ELF-1 (cell line): ENCODE data around the gene PMEPA1.

Experiments used
- DNase-seq: peaks from one replicate; pipeline ENCODE4 v3.0.0-alpha.2; 2016; ENCODE audit warnings: low read depth, low spot score

PMEPA1 gene

GRCh38 chr20:57694481-57694880, 15.3 kb downstream of the PMEPA1 start:
- DNase-seq: no peak

DNA sequence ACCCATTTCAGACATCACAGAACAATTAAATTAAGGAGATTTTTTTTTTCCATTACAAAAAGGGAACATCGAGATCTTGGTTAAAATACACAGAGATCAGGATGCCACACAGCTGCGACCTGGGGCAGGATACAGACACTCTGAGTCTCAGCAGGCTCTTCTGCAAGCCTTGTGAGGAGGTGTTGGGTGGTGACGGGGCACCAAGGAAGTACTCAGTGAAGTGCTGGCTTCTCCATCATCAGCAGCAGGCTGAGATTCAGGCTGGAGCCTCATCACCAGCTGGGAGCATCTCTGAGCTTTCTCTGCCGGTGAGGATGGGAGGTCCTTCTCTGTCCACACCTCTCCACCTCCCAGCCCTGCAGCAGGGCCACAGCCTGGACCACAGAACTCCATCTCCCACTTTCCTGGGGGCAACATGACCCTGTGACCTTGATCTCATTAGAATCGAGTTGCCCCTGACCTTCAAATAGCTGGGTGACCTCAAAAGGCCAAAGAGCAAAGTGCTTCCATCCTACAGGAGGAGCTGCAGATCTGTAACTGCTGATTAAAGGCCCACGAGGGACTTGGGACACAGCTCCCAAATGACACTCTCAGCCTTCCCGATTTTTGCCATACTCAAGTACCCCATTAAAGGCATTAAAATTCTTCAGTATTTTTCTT, 16.0 kb downstream of the PMEPA1 start:
- DNase-seq: no peak

- peak; percentile 86 for DNase-seq
Observed at GRCh38 chr20:57693002-57693582, 16.7 kb downstream of the PMEPA1 start.

GRCh38 chr20:57692393-57692792, 17.4 kb downstream of the PMEPA1 start:
- DNase-seq: no peak

- no peak for DNase-seq
Observed at GRCh38 chr20:57691699-57692098, 18.1 kb downstream of the PMEPA1 start.

- DNase-seq: no peak
Observed at GRCh38 chr20:57690525-57690924, 19.3 kb downstream of the PMEPA1 start.

- DNase-seq: no peak
Observed at GRCh38 chr20:57689745-57690481, 19.9 kb downstream of the PMEPA1 start.

DNA sequence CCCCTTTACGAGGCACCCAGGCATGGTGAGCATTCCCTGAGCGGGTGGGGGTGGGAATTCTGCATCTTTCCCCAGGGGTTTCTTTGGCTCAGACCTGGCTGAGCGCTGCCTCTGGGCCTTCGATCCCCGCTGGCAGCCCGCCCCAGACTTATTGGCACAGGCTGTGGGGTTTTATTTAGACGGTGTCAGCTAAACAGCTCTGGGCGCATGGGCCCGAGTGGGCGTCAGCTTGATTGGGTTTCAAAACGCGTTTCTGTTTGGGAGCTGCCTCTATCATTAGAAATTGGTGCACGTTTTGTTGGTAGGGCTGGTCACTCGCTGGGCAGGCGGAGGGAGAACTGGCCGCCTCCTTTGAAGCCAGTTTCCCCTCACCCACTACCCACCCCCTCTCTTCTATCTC, 21.0 kb downstream of the PMEPA1 start:
- no peak for DNase-seq

DNA sequence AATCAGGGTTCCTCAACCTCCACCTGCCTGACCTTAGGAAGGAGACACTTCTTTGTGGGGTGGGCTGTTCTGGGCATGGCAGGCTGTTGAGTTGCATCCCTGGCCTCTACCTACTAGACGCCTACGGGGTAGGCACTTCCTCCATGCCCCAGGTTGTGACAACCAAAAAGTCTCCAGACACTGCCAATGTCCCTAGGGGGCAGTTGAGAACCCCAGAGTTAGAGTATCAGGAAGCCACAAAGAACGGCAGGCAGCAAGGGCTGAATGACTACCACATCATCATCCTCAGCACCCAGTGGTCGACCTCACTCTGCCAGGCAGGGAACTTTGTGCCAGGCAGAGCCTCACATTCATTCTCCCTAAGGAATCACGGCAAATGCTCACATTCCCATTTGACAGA, 21.5 kb downstream of the PMEPA1 start:
- DNase-seq: no peak

- no peak for DNase-seq
Observed at GRCh38 chr20:57686931-57687652, 22.7 kb downstream of the PMEPA1 start.

DNA sequence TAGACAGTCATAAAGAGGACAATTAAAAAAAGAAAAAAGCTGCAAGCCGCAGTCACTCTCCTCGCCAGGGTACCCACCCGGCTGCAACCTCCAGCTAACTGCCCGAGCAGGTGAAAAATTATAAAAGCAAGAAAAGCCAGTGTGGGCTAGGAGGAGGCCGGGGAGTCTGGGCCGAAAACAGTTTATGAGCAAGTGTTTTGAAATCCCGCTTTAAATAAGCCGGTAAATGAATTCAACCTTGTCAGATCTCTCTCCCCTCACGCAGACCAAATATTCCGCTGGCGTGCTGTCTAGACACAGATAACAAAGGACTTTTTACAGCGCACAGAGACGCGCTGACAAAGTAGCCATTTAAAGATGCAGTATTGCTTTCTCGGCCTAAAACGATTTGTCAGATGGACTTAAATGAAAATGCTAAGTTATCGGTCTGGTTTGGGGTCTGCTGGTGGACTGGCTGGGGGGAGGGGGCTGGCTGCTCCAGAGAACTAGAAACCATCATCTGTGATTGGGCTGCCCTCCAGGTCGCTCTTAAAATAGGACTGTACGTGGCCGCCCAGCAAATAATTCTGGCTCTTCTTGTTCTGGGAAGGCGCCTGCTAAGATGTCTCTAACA, 24.6 kb downstream of the PMEPA1 start:
- no peak for DNase-seq

GRCh38 chr20:57684808-57685140, 25.0 kb downstream of the PMEPA1 start:
- DNase-seq: no peak

DNA sequence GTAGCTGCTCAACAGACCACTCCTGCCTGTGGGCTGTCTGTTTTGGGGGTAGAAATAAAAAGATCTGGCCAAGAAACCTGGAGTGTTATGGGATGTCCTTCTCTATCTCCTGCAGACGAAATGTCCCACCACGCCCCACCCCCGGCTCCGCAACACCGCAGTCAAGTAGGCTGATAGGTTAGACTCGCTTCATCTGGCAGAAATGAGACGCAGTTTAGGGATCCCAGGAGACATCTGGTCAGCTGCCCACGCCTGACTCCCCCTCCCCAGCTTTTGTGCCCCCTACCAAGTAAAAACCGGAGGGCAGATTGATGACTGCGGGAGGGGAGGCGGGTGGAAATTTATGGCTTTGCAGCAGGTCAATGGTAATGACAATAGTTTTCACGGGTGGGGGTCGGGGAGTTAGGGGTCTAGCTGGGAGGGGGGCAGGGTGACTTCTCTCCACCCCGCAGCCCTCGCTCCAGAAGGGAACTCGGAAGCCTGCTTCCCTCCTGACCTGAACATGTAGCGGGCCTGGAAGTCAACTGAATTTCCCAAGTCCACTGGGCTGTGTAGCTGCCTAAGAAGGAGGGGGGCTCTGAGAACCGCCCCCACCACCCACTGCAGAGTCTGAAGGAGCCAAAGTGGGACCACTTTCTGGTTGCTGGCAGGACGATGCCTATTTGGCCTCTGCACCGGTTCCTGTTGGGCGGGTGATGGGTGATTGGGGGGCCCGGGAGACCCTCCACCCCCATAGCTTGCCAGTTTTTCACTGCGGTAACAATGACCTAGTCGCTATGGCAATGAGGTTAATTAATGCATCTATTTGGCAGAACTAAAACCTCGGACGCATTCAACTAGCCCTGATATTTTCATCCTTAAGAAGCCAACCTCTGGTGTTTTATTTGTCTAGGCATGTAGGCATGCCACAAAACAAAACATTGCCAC, 25.7 kb downstream of the PMEPA1 start:
- DNase-seq: no peak

GRCh38 chr20:57683287-57683686, 26.5 kb downstream of the PMEPA1 start:
- no peak for DNase-seq

- no peak for DNase-seq
Observed at GRCh38 chr20:57682184-57683101, 27.4 kb downstream of the PMEPA1 start.

GRCh38 chr20:57680934-57681914, 28.6 kb downstream of the PMEPA1 start:
- DNase-seq: peak; percentile 73

DNA sequence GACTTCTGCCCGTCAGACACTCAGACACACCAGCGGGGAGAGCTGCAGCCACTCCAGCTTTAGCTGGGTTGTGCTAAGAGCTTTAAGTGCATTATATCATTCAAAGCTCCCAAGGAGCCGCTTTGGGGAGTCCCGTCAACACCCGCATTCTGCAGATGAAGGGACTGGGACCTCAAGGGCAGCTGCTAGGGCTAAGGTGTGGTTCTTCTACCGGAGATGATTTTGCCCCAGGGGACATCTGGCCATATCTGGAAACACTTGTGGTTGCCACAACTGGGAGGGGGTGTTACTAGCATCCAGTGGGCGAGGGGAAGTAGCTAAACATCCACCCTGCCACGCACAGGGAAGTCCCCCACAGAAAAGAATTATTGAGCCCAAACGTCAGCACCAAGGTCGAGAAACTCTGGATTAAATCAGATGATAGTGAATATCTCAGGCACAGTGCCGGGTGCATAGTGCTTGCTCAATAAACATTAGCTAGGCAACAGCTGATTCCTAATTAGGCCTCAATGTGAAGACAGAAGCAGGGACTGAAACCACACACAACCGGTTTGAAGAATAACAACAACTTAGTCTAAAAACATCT, 29.6 kb downstream of the PMEPA1 start:
- no peak for DNase-seq

- DNase-seq: no peak
Observed at GRCh38 chr20:57679113-57679512, 30.7 kb downstream of the PMEPA1 start.
